ENCODE measurements around the gene MANSC4.
A peak's percentile ranks its signal among the peaks of the same experiment; 100 is the strongest.

Gene MANSC4

DNA sequence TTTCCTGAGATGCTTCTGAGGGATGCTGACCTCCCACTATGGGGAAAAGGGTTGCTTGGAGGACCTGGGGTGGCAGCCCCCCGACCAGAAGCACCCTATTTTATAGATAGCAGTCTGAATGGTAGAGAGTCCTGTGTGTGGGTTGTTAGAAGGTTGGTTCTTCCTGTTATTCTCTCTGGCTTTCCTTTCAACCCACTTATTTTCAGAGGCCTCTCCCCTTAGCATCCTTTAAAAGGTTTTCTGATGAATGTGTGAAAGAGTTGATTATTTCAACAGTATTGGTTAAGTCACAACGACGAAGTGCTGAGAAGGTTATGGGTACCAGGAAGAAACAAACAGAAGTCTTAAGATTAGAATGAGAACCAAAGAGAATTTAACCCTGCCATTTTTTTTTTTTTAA, 20.8 kb upstream of the MANSC4 start:
- DNase-seq (ENCODE audit: low read depth), result no peak

DNA sequence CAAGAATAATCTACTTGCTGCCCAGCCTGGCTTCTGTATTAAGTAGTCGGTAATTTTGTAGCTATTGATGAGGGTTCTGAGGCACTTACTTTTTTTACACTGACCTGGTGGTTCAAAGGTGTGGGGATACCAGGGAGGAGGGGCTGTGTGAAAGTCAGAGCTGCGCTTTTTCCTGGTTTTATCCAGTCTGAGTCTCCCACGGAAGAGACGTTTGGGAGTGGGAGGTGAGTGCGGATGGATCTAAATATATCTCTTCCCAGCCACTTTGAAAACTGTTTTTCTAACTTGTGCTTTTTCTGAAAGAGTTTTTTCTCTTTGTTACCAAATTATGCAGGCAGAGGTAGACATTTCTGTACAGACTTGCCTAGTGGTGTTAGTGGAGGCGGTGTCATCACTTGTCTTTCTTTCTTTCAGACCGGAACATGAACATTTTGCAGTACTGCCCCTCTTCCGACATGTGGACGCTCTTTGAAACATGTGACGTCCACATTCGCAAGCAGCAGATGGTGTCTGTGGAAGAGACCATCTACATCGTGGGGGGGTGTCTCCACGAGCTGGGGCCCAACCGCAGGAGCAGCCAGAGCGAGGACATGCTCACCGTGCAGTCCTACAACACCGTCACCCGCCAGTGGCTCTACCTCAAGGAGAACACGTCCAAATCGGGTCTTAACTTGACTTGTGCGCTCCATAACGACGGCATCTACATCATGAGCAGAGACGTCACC, 17.4 kb upstream of the MANSC4 start:
- no peak for DNase-seq (ENCODE audit: low read depth)

DNA sequence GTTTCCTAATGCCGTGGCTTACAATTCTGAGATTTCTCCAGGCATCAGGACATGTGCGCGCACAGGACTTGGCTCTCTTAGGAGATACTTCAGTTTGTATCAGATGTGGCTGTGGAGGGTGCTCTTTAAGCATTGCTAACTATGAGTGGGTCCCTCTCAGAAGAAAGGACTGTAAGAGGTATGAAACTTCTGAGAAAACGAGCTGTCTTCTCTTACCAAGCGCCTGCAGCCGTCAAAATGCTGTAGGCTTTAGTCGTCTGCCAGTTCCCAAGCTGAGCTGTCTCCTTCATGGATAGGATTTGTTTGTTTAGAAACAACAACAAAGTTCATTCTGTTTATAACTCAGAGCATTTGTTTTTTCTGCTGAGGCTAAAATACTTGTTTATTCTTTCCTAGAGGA, 16.1 kb upstream of the MANSC4 start:
- no peak for DNase-seq (ENCODE audit: low read depth)

DNA sequence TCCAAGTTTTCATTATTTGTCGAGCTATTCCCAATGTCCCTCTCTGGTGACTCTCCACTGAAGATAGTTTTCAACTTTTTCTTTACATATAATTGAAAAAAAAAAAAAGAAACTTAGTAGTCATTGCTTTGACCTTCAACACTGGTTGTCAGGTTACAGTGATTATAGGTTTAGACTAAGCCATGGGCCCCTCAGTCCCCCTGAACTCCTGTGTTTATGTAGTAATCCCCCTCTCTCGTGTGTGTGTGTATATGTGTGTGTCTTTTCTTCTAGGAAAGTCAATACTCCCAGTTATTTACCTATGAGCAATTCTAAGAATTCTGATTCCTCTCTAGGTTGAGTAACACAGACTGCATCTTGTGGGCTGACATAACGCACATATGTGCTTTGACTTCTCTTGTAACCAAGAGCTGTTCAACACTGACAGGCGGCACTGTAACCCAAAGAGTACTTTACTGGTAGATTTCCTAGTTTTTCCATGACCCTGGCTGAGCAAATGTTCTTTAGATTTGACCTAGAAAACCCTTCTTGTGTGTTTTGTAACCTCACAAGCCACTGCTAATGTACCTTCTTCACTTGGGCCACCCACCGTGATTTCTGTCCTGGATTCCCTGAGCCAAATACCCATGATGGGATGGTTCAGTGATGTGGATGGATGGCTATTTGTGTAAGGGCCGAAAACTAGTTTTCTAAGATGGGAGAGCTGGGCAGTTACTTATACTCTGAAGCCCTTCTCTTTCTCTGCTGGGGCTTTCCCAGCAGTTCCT, 15.0 kb upstream of the MANSC4 start:
- no peak for DNase-seq (ENCODE audit: low read depth)

DNA sequence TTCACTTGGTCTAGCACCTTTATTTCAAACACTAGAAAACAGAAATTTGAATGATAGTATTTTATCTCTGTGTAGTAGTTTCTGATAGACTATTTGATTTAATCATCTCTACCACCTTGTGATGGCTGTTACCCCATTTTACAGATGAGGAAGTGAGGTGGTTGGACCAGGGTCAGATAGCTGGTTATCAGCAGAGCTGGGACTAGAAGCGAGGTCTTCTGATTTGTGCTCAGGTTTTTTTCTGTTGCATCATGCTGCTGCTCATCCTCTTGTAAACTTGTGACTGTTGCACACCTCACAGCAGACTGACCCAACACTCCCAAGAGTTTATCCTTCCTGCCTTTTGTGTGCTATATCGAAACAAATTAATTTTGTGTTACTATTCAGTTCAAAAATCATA, 10.1 kb upstream of the MANSC4 start:
- DNase-seq (ENCODE audit: low read depth), result no peak

DNA sequence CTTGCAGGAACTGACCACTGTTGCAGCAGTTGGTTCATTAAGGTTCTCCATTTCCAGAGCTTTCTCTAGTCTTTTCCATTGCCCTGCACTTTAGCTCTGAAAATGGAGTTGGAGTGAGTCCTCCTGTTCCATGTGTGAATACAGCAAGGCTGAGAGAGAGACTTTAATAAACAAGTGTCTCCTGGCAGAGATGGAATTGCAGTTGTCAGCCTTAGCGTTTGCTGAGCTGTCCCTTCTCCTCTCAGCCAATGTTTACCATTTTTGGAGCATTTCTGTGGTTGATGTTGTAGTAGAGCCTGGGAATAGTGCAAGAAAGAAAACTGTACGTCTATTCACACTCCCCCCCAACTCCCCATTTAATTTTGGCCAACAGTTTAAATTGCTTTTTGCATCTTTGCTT, 7.5 kb upstream of the MANSC4 start:
- no peak for DNase-seq (ENCODE audit: low read depth)

DNA sequence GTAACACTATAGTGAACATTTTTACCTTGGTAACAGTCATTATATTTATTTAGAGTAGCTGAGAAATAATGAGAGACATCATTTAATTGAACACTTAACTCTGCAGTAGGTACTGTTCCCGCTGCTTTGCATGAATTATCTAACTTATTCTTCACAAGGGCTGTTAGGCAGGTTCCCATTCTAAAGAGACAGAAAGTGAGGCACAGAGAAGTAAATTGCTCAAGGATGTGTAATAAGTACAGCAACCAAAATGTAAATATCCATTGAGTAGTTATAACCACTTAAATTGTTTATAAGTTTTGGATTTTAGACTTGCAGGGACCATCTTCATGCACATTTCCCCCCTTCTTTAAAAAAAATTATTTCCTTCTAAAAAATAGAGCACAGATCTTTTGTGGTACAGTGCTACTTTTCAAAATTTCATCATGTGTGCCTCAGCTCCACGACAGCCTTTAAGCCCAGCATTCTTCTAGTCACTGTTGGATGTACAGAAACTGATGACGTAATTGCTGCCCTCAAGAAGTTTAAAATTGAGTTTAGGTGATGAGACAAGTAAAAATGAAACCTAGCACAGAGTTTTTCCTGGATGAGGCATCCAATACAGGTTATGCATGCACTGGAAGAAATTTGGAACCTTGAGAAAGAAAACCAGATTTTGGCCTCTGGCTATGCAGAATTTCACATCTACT, 6.0 kb upstream of the MANSC4 start:
- DNase-seq (ENCODE audit: low read depth), result no peak

DNA sequence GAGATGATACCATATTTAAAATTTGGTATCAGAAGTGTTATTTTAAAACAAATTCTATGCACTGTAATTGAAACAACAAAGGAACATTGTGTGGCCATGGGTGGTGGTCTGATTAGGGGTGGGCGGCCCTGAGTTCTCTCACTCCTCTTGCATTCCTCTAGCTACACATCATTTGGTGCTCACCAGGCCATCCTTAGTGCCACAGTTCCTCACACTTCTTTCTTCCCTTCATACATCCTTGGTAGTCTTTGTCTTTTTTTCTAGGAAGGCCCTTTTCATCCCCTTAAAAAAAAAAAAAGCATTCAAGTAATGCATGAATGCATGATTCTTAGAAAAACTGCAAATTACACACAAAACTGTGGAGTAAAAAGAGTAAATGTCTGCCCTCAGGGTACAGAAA, 2.4 kb upstream of the MANSC4 start:
- no peak for DNase-seq (ENCODE audit: low read depth)

DNA sequence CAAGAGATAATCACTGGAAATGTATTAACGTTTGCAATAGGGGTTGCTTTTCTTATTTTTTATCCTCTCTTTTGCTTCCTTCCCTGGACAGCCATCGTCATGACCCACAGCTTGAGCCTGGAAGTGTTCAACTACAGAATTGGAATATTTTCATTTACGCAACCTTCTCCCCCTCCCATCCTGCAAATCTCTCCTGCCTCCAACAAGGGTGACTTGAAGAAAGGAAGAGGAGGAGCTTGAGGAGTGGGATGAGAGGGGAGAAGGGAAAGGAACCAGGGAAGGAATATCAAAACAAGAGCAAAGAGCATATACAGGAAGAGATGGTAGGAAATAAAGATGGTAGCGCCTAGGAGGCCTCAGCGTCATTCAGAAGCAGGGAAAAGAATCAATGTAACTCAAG, 1.6 kb upstream of the MANSC4 start:
- DNase-seq (ENCODE audit: low read depth), result no peak

DNA sequence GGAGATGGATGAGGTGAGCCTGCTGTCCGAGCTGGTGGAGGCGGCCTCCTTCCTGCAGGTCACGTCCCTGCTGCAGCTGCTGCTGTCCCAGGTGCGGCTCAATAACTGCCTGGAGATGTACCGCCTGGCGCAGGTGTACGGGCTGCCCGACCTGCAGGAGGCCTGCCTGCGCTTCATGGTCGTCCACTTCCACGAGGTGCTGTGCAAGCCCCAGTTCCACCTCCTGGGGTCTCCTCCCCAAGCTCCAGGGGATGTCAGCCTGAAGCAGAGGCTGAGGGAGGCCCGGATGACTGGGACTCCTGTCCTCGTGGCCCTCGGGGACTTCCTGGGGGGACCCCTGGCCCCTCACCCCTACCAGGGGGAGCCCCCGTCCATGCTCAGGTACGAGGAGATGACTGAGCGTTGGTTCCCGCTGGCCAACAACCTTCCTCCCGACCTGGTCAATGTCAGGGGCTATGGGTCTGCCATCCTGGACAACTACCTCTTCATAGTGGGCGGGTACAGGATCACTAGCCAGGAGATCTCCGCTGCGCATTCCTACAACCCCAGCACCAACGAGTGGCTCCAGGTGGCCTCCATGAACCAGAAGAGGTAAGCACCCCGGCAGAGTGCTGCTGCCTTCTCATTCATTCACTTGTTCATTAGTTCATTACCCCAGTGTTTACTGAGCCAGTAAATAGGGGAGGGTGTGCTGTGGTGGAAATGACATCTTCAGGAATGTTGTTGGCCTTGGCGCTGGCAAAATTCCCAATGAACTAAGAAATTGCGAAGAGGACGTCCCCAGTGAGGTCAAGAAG, 774 bp upstream of the MANSC4 start:
- DNase-seq (ENCODE audit: low read depth), result peak; percentile 5

DNA sequence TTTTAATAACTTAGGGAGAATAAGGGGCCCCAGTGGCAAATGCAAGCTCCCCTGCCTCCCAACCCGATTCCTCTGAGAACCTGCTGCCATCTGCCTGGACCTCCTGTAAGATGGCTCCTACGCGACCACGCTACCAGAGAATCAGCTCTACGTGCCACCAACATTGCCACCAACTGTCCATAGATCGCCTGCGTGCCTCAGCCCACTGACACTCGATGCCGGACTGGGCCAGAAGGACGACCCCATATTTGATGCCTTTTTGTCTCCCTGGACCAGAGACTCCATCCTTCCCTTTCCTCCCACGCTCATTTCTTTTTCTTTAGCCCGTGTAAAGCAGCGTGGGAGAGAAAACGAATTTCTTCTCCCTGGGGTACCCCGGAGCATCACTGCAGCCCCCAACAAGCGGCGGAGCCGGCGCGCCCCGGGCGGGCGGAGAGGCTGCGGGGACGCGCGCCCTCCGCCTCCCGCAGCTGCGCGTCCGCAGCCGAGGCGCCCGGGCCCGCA, 568 bp downstream of the MANSC4 start:
- DNase-seq (ENCODE audit: low read depth), result no peak

DNA sequence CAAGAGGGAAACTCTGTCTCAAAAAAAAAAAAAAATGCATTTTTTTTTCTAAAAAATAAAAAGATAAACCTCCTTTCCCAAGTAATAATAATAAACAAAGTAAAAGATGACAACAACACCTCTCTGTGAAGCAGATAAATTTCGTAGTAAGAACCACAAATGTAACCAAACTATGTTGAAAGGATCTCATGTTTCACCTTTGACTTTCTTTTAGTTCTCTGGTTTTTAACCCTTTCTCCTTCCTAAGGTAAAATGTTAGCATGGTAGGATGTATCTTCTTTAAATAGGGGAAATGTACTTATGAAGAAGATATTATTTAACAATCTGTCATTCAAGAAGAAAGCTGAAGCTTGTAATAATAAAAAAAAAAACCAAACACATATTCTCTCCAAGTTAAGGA, 1.8 kb downstream of the MANSC4 start:
- no peak for DNase-seq (ENCODE audit: low read depth)

DNA sequence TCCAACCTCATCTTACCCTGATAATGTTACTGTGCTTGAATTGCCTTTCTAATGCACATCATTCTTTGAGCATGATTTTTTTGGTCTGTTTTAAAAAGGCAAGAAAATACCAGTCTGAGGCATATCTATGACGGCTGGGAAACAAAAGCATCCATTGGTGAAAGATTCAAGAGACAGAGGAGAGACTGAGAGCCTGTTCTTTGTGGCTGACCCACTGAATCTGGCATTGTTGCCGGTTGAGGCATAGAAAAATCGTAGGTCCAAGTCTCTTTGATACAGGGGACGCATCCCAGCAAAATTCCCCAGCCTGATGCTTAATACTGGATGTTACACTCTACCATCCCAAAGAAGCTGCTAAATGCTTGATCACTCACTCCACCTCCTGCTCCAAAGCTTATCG, 2.9 kb downstream of the MANSC4 start:
- no peak for DNase-seq (ENCODE audit: low read depth)

DNA sequence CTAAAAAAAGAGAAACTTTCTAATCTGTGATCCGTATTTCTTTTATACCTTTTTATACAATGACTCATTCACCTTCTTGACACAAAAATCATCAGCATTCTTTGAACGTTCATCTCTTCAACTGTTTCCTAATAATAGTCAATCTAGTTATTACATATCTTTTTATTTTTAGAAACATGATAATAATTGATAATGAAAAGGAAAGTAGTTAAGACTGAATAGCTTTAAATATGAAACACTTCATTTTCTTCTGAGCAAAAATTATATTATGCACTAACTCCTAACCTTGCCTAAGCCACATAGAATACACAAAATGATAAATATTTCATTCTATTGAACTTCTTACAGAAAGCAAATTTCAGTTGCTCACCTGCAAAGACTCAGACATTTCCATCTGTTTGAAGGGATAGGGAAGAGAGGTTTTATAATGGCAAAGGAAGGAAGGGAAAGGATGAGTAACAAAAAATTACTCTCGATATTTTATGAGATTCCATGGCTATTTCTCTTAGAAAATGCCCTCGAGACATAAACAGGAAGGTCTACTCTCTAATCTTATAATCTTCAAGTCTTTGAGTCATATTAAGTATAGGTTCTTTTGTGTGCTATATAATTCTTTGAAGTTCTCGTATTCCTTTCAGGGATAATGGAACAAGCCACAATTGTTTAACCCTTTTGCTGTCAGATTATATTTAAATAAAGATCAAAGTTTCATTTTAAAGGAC, 7.5 kb downstream of the MANSC4 start:
- DNase-seq (ENCODE audit: low read depth), result no peak

DNA sequence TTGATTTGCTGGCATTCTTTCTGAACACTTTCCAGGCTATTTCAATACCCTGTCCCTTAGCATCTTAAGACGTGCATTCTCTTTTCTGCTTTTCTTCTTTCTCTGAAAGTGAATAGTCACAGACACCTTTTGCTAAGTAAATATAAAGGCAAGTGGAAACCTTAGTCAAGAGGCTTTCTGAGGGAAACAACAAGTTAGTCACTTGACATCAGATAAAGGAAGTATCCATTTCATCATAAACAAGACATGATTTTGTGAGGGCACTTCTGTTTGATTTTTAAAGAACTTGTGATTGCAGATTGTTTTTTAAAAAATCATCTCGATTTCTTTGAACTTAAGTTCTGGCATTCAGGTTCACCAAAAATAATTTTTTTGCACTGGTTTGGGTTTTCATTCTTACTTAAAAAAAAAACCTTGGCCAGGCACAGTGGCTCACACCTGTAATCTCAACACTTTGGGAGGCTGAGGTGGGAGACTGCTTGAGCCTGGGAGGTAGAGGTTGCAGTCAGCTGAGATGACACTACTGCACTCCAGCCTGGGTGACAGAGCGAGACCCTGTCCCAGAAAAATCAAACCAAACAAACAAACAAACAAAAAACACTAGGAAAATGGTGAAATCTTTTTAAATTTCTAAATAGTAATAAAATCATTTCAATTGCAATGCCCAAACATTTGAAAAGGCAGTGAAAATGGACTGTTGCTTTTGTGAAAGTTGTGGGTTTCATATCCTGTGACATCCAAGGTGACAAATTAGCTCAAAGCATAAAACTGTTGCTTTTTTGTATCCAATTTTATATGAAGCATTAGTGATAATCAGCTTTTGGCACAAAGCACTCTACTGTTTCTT, 8.3 kb downstream of the MANSC4 start:
- DNase-seq (ENCODE audit: low read depth), result no peak

DNA sequence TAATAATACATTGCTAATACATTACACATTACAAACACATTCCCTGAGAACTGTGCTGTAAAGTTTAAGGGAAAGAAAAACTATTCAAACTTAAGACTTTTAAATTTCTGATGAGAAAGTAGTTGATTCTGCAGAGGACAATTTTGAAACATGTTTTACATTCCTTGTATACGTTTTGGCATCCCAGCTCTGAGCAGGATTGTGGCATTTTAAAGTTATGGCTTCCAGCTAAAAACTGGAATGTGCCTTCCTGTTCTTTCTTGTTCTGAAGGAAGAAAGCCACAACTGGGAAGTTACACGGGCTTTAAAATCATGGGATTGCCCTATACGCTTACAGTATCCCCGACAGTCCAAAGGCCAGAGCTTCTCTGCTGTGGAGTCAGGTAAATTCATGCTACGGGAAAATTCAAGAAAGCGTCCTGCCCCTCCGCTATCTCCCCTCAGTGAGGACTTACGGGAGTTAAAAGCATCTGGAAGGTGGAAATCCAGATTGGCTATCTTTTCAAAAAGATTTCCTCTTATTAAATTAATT, 10.8 kb downstream of the MANSC4 start:
- DNase-seq (ENCODE audit: low read depth), result no peak

DNA sequence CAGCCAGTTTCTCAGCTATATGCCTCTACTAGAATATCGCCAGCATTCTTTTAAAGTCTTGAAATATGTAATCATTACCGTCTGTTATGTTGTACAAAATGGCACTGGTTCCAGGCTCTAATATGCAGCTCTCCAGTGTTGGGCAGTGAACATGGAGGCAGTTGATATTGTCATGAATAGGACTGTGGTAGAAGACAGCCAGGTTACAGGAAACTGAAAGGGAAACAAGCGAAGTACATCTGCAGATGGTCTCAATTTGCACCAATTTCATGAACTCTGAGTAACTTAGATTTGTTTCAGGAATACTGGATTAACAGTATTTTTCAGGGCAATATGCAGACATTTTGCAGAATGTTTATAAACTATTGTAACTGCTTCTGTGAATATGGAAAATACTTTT, 13.4 kb downstream of the MANSC4 start:
- no peak for DNase-seq (ENCODE audit: low read depth)

DNA sequence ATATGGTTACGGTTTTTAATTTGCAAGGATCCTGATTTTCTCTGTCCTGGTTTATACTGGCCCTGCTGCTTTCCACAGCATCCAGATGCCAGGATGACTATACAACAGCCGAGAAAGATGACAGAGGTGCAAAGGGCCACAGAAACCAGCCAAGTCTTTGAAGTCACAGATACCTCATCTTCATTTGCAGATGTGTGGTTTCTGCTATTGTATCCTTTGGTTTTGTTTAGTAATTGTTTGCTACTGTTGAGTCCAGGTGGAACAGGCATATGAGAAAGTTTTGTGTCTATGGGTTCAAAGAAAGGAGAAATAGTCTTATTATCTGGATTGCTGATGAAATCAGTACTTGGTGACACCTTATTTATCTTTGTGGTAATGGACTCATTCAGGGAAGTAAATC, 17.3 kb downstream of the MANSC4 start:
- no peak for DNase-seq (ENCODE audit: low read depth)

DNA sequence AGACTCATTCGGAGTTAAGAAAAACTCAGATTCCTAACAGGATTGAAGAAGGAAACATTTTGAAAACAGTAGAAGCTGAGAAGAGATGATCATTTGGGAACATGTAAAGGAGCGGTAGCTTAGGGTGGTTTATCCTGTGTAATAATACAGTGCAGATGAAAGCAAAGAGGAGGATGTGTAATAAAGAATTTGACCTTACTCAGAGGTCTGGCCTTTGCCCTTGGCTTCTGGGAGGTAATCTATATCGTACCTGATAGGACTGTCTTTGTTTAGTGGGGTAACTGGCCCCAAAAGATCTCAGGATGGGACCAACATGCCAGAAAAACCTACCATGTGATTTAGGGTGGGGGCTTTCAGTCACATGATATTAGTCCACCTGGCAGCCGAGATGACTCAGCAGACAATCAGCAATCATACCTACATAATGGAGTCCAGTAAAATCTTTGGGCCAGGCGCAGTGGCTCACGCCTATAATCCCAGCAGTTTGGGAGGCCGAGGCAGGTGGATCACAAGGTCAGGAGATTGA, 23.3 kb downstream of the MANSC4 start:
- DNase-seq (ENCODE audit: low read depth), result no peak

DNA sequence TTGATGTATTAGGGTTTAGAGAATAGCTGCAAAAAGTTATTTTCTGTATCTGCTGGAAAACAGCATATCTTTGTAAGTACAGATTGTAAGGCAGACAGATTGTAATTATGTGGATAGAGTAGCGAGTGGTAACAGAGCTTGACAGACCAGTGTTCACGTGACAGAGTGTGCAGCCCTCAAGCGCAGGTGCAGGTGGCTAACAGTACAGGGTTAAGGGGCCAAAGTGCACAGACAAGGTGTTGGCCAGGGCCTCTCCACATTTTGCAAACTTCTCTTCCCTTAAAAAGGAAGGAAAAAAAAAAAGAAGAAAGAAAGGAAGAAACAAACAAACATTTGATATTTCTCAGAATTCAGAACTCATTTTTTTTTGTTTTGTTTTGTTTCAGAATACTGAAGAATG, 25.2 kb downstream of the MANSC4 start:
- no peak for DNase-seq (ENCODE audit: low read depth)

All from activated T-helper 9 cell treated with anti-CD3 and anti-CD28 coated beads, Interleukin-2, amount 50 U/mL, for 16 hours (primary cell).